ENCODE data around the gene WDFY4. TPM values are rescaled to one million over a fixed set of nuclear protein-coding genes. Genes with fewer than 3 reads are reported as not detected.

Gene WDFY4
- total and polyA plus RNA-seq, 2 of the 13 experiments (the other 11 are each of a cell fraction or from before 2014, with no cell fraction given), result not detected

DNA sequence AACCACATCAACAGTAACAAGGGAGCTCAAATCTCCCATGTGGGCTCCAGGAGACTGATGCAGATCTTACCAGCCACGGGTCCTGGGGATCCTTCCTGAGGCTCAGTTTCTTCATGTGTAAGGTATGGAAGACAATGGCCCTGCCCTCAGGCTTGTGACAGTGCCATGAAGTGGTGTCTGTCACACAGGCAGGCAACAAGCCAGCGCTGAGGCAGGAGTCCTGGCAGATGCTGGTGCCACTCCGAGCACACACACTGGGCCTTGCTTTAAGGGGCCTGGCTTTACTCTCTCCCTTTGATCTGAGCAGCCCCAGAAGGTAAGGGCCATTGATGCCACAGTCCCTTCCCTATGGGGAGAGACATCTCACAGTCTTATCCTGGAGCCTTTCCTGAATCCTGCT is 283.4 kb downstream of the WDFY4 start (continued):
- TF ChIP-seq, protein P1, sequence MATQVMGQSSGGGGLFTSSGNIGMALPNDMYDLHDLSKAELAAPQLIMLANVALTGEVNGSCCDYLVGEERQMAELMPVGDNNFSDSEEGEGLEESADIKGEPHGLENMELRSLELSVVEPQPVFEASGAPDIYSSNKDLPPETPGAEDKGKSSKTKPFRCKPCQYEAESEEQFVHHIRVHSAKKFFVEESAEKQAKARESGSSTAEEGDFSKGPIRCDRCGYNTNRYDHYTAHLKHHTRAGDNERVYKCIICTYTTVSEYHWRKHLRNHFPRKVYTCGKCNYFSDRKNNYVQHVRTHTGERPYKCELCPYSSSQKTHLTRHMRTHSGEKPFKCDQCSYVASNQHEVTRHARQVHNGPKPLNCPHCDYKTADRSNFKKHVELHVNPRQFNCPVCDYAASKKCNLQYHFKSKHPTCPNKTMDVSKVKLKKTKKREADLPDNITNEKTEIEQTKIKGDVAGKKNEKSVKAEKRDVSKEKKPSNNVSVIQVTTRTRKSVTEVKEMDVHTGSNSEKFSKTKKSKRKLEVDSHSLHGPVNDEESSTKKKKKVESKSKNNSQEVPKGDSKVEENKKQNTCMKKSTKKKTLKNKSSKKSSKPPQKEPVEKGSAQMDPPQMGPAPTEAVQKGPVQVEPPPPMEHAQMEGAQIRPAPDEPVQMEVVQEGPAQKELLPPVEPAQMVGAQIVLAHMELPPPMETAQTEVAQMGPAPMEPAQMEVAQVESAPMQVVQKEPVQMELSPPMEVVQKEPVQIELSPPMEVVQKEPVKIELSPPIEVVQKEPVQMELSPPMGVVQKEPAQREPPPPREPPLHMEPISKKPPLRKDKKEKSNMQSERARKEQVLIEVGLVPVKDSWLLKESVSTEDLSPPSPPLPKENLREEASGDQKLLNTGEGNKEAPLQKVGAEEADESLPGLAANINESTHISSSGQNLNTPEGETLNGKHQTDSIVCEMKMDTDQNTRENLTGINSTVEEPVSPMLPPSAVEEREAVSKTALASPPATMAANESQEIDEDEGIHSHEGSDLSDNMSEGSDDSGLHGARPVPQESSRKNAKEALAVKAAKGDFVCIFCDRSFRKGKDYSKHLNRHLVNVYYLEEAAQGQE (IDR thresholded peaks at IDR 0.05; ENCODE audit: borderline replicate concordance in 1 of 2, low read depth in 1 of 2, low read length in 2 of 2), result no peak
- no peak for TF ChIP-seq MXD4 (CRISPR knock-in tag; IDR thresholded peaks at IDR 0.05)
- TF ChIP-seq, protein P2, sequence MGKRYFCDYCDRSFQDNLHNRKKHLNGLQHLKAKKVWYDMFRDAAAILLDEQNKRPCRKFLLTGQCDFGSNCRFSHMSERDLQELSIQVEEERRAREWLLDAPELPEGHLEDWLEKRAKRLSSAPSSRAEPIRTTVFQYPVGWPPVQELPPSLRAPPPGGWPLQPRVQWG (CRISPR knock-in tag; IDR thresholded peaks at IDR 0.05; ENCODE audit: borderline replicate concordance, low read depth), result no peak
- TF ChIP-seq ZNF496 (CRISPR knock-in tag; IDR thresholded peaks at IDR 0.05; ENCODE audit: insufficient replicate concordance), result no peak

DNA sequence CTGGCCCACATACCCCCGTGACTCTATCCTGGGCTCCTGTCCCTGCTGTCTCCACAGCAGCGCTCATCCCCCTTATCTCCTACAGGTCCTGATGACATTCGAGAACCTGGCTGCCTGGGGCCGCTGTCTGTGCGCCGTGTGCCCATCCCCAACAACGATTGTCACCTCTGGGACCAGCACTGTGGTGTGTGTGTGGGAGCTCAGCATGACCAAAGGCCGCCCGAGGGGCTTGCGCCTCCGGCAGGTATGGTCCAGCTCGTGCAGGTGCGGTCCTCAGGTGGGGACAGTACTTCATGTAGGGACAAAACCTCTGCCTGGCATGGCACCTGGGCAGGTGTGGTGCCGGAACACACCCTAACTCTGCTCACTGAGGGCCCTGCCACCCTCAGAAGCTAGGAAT is 285.4 kb downstream of the WDFY4 start:
- Histone ChIP-seq H3K4me3 (replicated peaks in 1 of 3; ENCODE audit: insufficient read depth in 1 of 3, low read depth in 2 of 3, low read length in 3 of 3) (no peak overlapping the region), H3K9me3 (ENCODE audit: low read length) (no peaks in the 10 kb centered on the region), H2AFZ (ENCODE audit: low read length) (no peak overlapping the region), H3K9ac (ENCODE audit: insufficient read depth, low read depth, low read length) (no peak overlapping the region), H3K27me3 (ENCODE audit: control insufficient read depth in 1 of 2, insufficient read depth in 2 of 2, low read length in 2 of 2) (no peaks in the 10 kb centered on the region), H3K36me3 (replicated peaks in 1 of 2; ENCODE audit: control insufficient read depth in 1 of 2, insufficient read depth in 2 of 2, low read length in 2 of 2) (no peaks in the 10 kb centered on the region), H4K20me1 (ENCODE audit: insufficient read depth, low read length) (0 out of 2 replicates have a peak, but pooled peaks cover 2% of the 10 kb centered on the region), H3K79me2 (ENCODE audit: insufficient read depth, low read length) (no peaks in the 10 kb centered on the region), H3K4me1 (ENCODE audit: insufficient read depth, low read length) (no peaks in the 10 kb centered on the region), H3K27ac (ENCODE audit: extremely low read length, insufficient read depth, low read length) (no peak overlapping the region), H3K4me2 (ENCODE audit: low read depth, low read length) (no peak overlapping the region)
- WGBS (ENCODE audit: low lambda C conversion rate), result 26% methylated on average over 7 of the region's 14 CpGs
- TF ChIP-seq ZNF556 (CRISPR knock-in tag; IDR thresholded peaks at IDR 0.05; ENCODE audit: borderline replicate concordance) (no peak), KMT2A (CRISPR knock-in tag; IDR thresholded peaks at IDR 0.05) (no peak), GABPB1 (CRISPR knock-in tag; IDR thresholded peaks at IDR 0.05) (no peak), ZNF337 (CRISPR knock-in tag; IDR thresholded peaks at IDR 0.05; ENCODE audit: borderline replicate concordance, low read depth) (no peak), NFE2 (CRISPR knock-in tag; IDR thresholded peaks at IDR 0.05) (no peak)
- TF ChIP-seq, protein P3, sequence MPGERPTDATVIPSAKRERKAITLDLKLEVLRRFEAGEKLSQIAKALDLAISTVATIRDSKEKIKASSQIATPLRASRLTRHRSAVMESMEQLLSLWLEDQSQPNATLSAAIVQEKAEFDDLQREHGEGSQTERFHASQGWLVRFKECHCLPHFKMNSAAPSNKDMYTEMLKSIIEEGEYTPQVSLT (CRISPR knock-in tag; IDR thresholded peaks at IDR 0.05; ENCODE audit: borderline replicate concordance, low read depth), result no peak
- TF ChIP-seq, protein P4, sequence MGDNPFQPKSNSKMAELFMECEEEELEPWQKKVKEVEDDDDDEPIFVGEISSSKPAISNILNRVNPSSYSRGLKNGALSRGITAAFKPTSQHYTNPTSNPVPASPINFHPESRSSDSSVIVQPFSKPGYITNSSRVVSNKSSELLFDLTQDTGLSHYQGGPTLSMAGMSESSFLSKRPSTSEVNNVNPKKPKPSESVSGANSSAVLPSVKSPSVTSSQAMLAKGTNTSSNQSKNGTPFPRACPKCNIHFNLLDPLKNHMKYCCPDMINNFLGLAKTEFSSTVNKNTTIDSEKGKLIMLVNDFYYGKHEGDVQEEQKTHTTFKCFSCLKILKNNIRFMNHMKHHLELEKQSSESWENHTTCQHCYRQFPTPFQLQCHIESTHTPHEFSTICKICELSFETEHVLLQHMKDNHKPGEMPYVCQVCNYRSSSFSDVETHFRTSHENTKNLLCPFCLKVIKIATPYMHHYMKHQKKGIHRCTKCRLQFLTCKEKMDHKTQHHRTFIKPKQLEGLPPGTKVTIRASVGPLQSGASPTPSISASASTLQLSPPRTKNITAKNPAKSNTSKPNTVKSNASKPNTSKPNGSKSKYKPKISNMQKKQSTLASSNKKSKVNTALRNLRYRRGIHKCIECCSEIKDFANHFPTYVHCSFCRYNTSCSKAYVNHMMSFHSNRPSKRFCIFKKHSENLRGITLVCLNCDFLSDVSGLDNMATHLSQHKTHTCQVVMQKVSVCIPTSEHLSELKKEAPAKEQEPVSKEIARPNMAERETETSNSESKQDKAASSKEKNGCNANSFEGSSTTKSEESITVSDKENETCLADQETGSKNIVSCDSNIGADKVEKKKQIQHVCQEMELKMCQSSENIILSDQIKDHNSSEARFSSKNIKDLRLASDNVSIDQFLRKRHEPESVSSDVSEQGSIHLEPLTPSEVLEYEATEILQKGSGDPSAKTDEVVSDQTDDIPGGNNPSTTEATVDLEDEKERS (CRISPR knock-in tag; IDR thresholded peaks at IDR 0.05), result no peak
- CTCF ChIA-PET (ENCODE audit: low intra/inter-chr PET ratio, low total read pairs), result no interaction called here
- ATAC-seq (no peak), DNase-seq (ENCODE audit: low spot score) (no peak), FAIRE-seq (no peak)
- in situ Hi-C loops (cut with HindIII; ENCODE audit: extremely low pct_ligation_motif_present, low pct_unique_long_range_greater_than_20kb) (loop anchor here (10.0 kb wide), 2 partner anchors 395 to 545 kb away; no protein-coding TSS in a partner anchor), intact Hi-C loops (cut with micrococcal nuclease; ENCODE audit: unreplicated experiment) (no loop called here)
- POLR2A ChIA-PET, result no interaction called here
- BruUV-seq (replicated peaks), result no TSS peak

Measured in HepG2 (cell line).